Skeletal muscle satellite cell (primary cell): Measurements from ENCODE around the gene RGS14.
"Not testable (repeated sequence)": the region's sequence is repeated elsewhere in the genome, so short reads cannot be mapped to it uniquely, and the experiment has no call there.

ENCODE experiments used
- H3K27me3 ChIP-seq: 2 replicates; pipeline ENCODE4 v1.7.0; 2013; ENCODE audit warnings: low read length; ENCODE audit not compliant: control insufficient read depth, insufficient read depth
- H3K36me3 ChIP-seq: 2 replicates; pipeline ENCODE4 v1.7.0; 2013; ENCODE audit warnings: mild to moderate bottlenecking, control low read depth, low read length; ENCODE audit not compliant: insufficient read depth
- H3K4me1 ChIP-seq: 2 replicates; pipeline ENCODE4 v1.7.0; 2013; ENCODE audit warnings: low read length; ENCODE audit not compliant: control insufficient read depth, insufficient read depth
- H3K4me2 ChIP-seq: 2 replicates; pipeline ENCODE4 v1.7.0; 2013; ENCODE audit warnings: mild to moderate bottlenecking, low read length
- H3K4me3 ChIP-seq: 2 replicates; pipeline ENCODE4 v1.7.0; 2013; ENCODE audit warnings: low read length
- H3K9ac ChIP-seq: 2 replicates; pipeline ENCODE4 v1.7.0; 2013; ENCODE audit warnings: mild to moderate bottlenecking, low read depth, low read length, moderate library complexity
- H3K9me3 ChIP-seq: replicated peaks from 2 replicates; pipeline ENCODE4 v1.7.0; 2013; ENCODE audit warnings: mild to moderate bottlenecking, control low read depth, low read length

RGS14 gene

GRCh38 chr5:177403792-177404640 lies 46.3 kb downstream of the RGS14 start:
- Histone ChIP-seq H3K9ac (peak overlapping the region; percentile 63), H3K36me3 (no peaks in the 10 kb centered on the region), H3K4me2 (peak overlapping the region; percentile 97), H3K9me3 (no peaks in the 10 kb centered on the region), H3K27me3 (peaks cover 65% of the 10 kb centered on the region), H3K4me3 (peak overlapping the region; percentile 76), H3K4me1 (peaks cover 38% of the 10 kb centered on the region)

- Histone ChIP-seq H3K9me3 (no peaks in the 10 kb centered on the region), H3K36me3 (no peaks in the 10 kb centered on the region), H3K4me2 (peak overlapping the region; percentile 97), H3K4me3 (peak overlapping the region; percentile 76), H3K9ac (peak overlapping the region; percentile 63), H3K27me3 (peaks cover 64% of the 10 kb centered on the region), H3K4me1 (peaks cover 38% of the 10 kb centered on the region)
These were observed 47.0 kb downstream of the RGS14 start for GRCh38 chr5:177404641-177405179.

DNA sequence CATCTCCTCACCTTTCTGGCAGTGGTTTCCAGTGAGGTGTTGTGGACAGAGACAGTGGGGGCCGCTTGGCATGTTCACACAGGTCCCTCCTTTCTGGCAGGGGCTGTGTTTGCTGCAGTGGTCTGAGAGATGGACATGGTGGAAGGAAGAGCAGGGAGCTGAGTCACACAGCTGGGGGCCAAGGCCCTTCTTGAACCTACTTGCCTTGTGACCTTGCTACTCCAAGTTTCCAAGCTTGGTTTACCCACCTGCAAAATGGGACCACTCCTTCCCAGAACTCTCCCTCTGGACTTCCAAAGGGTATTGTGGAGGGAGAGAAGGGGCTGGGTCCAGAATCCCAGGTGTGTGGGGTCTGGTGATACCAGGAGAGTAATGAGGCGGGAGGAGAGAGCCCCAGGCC lies 47.6 kb downstream of the RGS14 start:
- Histone ChIP-seq H3K4me1 (peaks cover 33% of the 10 kb centered on the region), H3K4me3 (no peak overlapping the region), H3K36me3 (no peaks in the 10 kb centered on the region), H3K27me3 (peaks cover 58% of the 10 kb centered on the region), H3K4me2 (no peak overlapping the region), H3K9me3 (no peaks in the 10 kb centered on the region), H3K9ac (no peak overlapping the region)

GRCh38 chr5:177405805-177406204 lies 48.1 kb downstream of the RGS14 start:
- no peaks in the 10 kb centered on the region for H3K9me3 ChIP-seq
- no peak overlapping the region for H3K9ac ChIP-seq
- H3K27me3 ChIP-seq, result peaks cover 53% of the 10 kb centered on the region
- H3K36me3 ChIP-seq, result no peaks in the 10 kb centered on the region
- peaks cover 30% of the 10 kb centered on the region for H3K4me1 ChIP-seq
- no peak overlapping the region for H3K4me2 ChIP-seq
- no peak overlapping the region for H3K4me3 ChIP-seq

DNA sequence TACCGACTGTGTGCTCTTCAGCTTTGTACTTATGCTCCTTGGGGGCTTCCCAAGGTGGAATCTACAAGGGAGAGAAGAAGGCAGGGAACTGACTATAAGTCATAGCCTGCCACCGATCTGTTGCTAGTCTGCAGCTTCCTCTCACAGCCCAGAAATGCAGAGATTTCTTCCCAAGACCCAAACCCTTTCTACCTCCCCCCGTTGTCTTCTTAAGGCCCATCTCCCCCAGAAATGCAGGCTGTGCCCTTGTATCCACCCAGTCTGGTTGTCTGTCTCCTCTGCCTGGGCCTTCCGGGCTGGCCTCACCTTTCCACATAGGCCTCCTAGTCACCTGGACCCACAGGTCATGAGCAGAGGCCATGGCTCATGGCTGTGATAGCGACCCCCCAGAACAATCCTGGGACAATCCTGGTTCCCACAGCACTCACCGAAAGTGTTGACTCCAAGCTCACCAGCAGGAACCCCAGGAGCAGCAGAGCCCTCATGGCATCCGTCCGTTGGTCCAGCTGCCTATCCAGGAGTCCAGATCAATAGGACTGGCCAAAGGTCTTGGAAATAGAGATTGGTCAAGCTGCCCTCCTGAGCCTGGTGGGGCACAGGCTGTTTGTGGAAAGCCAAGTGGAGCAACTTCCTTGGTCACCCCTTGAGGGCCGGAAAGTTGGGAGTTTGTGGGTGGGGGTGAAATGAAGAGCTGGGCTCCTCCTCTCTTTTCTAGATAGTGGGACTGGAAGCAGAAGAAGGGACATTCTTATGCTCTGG lies 51.5 kb downstream of the RGS14 start, which contains the start of gene F12:
Gene F12 (minus strand): TSS at position 522 of the 759 bp plus-strand sequence. CDS start 37 bp downstream, at position 485.
- peaks cover 53% of the 10 kb centered on the region for H3K27me3 ChIP-seq
- no peak within 1 kb of the TSS for H3K4me3 ChIP-seq
- H3K4me2 ChIP-seq, result no peak within 1 kb of the TSS
- H3K9me3 ChIP-seq, result no peaks in the 10 kb centered on the region
- H3K4me1 ChIP-seq, result peaks cover 9% of the 10 kb centered on the region
- no peaks in the 10 kb centered on the region for H3K36me3 ChIP-seq
- H3K9ac ChIP-seq, result no peak within 1 kb of the TSS

DNA sequence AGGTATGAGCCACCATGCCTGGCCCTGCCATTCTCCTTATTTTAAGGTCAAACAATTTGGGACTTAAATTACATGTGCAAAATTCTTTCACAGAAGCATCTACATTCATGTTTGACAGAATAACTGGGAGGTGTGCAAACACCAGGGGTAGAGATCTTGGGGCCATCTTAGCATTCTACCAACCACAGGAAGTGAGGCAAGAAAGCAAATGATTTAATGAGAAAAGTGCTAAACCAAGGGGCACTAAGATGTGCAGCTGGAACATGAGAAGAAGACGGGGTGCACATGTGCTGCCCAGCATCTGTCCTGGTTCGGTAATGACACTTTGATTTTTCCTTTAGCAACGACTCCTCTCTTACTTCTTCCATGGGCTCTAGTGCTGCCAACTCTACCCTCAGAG lies 52.9 kb downstream of the RGS14 start:
- no peaks in the 10 kb centered on the region for H3K36me3 ChIP-seq
- H3K27me3 ChIP-seq, result peaks cover 47% of the 10 kb centered on the region
- H3K9me3 ChIP-seq, result no peaks in the 10 kb centered on the region
- H3K9ac ChIP-seq, result no peak overlapping the region
- no peak overlapping the region for H3K4me2 ChIP-seq
- H3K4me3 ChIP-seq, result no peak overlapping the region
- no peaks in the 10 kb centered on the region for H3K4me1 ChIP-seq

DNA sequence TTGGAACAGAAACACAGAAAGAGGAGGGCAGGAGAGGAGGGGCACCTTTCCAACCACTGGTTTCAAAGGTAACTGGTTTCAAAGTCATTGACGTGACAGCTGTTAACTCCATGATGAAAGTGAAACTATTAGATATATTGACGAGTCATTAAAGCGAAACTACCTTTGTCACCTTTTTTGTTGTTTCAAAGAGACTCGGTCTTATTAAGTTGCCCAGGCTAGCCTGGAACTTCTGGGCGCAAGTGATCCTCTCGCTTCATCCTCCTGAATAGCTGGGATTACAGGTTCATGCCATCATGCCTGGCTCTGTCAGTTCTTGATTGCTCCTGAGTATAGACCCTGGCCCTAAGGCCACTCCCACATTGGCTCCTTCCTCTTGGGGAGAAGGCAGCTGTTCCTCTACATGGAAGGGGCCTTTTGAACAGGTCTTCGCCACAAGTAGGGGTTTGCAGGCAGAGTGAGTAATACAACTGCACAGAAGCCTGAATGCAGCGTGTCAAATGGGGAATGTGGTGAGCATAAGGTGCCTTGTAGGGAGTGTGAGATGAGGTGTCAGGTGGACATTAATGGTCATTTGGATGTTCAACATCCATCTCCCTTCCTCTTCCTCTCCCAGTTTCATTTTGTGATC lies 55.0 kb downstream of the RGS14 start:
- no peak overlapping the region for H3K4me3 ChIP-seq
- H3K4me1 ChIP-seq, result no peaks in the 10 kb centered on the region
- H3K9me3 ChIP-seq, result no peaks in the 10 kb centered on the region
- no peaks in the 10 kb centered on the region for H3K36me3 ChIP-seq
- H3K4me2 ChIP-seq, result no peak overlapping the region
- no peak overlapping the region for H3K9ac ChIP-seq
- H3K27me3 ChIP-seq, result peaks cover 38% of the 10 kb centered on the region

- H3K4me1 ChIP-seq, result no peaks in the 10 kb centered on the region
- no peak overlapping the region for H3K4me3 ChIP-seq
- no peaks in the 10 kb centered on the region for H3K9me3 ChIP-seq
- no peaks in the 10 kb centered on the region for H3K36me3 ChIP-seq
- no peak overlapping the region for H3K4me2 ChIP-seq
- H3K27me3 ChIP-seq, result peaks cover 30% of the 10 kb centered on the region
- H3K9ac ChIP-seq, result no peak overlapping the region
These were observed 56.8 kb downstream of the RGS14 start for GRCh38 chr5:177414481-177414880.

DNA sequence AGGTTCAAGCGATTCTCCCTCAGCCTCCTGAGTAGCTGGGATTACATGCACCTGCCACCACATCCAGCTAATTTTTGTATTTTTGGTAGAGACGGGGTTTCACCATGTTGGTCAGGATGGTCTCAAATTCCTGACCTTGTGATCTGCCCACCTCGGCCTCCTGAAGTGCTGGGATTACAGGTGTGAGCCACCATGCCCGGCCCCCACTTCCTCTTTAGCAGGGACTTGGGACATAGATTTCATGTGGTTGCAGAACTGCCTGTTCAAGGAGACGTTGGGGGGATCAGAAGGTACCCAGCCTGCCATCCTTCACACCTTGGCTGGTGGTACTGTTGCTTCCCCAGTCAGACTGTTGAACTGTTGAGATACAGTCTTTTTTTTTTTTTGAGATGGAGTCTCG lies 59.4 kb downstream of the RGS14 start:
- H3K4me1 ChIP-seq, H3K9me3 ChIP-seq, H3K9ac ChIP-seq, H3K36me3 ChIP-seq, H3K4me3 ChIP-seq, H3K4me2 ChIP-seq: not testable (repeated sequence)
- H3K27me3 ChIP-seq, result peaks cover 22% of the 10 kb centered on the region

DNA sequence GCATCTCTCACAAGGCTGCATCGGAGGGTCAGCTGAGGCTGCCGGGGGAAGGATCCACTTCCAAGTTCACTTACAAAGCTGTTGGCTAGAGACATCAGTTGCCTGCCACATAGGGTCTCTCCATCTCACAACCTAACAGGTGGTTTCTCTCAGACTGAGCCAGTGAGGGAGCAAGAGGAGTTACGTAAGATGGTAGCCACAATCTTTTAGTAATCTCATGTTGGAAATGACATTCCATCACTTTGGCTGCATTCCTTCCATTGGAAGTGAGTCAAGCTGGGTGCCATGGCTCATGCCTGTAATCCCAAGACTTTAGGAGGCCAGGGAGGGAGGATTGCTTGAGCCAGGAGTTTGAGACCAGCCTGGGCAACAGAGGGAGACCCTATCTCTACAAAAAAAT lies 61.3 kb downstream of the RGS14 start:
- H3K36me3 ChIP-seq, result no peaks in the 10 kb centered on the region
- H3K4me1 ChIP-seq, result no peaks in the 10 kb centered on the region
- no peaks in the 10 kb centered on the region for H3K9me3 ChIP-seq
- H3K4me3 ChIP-seq, result no peak overlapping the region
- H3K9ac ChIP-seq, result no peak overlapping the region
- H3K27me3 ChIP-seq, result peaks cover 3% of the 10 kb centered on the region
- no peak overlapping the region for H3K4me2 ChIP-seq

- H3K4me2 ChIP-seq, H3K36me3 ChIP-seq, H3K9me3 ChIP-seq, H3K27me3 ChIP-seq, H3K4me3 ChIP-seq, H3K4me1 ChIP-seq, H3K9ac ChIP-seq: not testable (repeated sequence)
These were observed 62.7 kb downstream of the RGS14 start for GRCh38 chr5:177420472-177420871.
